MCF 10A (cell line): ENCODE results near the gene SANBR. TPM values are rescaled to one million over a fixed set of nuclear protein-coding genes. Genes with fewer than 3 reads are reported as not detected.

Experiments
- BruUV-seq: library from RNA; stranded (reverse); fragments of 400-500 nt; replicated peaks from 2 replicates; lab custom pipeline; 2021; lab: Mats Ljungman, UMichigan
- CTCF ChIA-PET: fragments of 300-600 bp; sonication (Branson Sonifier 250); formaldehyde crosslinking; extraction: SDS; loops from one replicate; lab custom pipeline; 2021; ENCODE audit warnings: antibody characterized with exemption, inconsistent platforms; lab: Yijun Ruan, JAX
- POLR2A ChIA-PET: fragments of 300-600, 350-650 bp; sonication (Branson Sonifier 250); formaldehyde crosslinking; extraction: SDS; loops from one replicate; lab custom pipeline; 2020; ENCODE audit warnings: antibody characterized with exemption, inconsistent platforms; lab: Yijun Ruan, JAX
- DNase-seq: peaks from one replicate; pipeline ENCODE4 v3.0.0-alpha.2; 2018; ENCODE audit not compliant: unreplicated experiment
- H3K27ac Mint-ChIP-seq: one replicate; pipeline ENCODE4 v1.8.0; 2022; ENCODE audit warnings: mild to moderate bottlenecking, low read depth, mixed read lengths; ENCODE audit not compliant: unreplicated experiment
- H3K27me3 Mint-ChIP-seq: one replicate; pipeline ENCODE4 v1.8.0; 2022; ENCODE audit warnings: mixed read lengths; ENCODE audit not compliant: insufficient read depth, unreplicated experiment
- H3K36me3 Mint-ChIP-seq: one replicate; pipeline ENCODE4 v1.8.0; 2022; ENCODE audit warnings: mild to moderate bottlenecking, moderate library complexity, mixed read lengths; ENCODE audit not compliant: insufficient read depth, unreplicated experiment
- H3K4me1 Mint-ChIP-seq: one replicate; pipeline ENCODE4 v1.8.0; 2022; ENCODE audit warnings: mixed read lengths; ENCODE audit not compliant: insufficient read depth, unreplicated experiment
- H3K4me3 Mint-ChIP-seq: one replicate; pipeline ENCODE4 v1.8.0; 2022; ENCODE audit warnings: mild to moderate bottlenecking, moderate library complexity, mixed read lengths; ENCODE audit not compliant: unreplicated experiment
- H3K9me3 Mint-ChIP-seq: one replicate; pipeline ENCODE4 v1.8.0; 2022; ENCODE audit warnings: mixed read lengths; ENCODE audit not compliant: unreplicated experiment
- intact Hi-C: fragments of 100-400 bp; cut with micrococcal nuclease; formaldehyde crosslinking; loops from 2 replicates; pipeline ENCODE4 v1.14.1; 2022
- total RNA-seq: library from RNA; stranded (reverse); gene quantifications from 2 replicates; pipeline ENCODE4 v1.2.3, GENCODE V29; 2022
- TF ChIP-seq, protein P1 (sequence below): fragments of 200-600 bp; IDR thresholded peaks from one replicate; pipeline ENCODE4 v1.8.0; 2022; ENCODE audit warnings: antibody characterized with exemption, mild to moderate bottlenecking; ENCODE audit not compliant: unreplicated experiment

Gene SANBR
- total RNA-seq, 1 experiment from 2014 or later, result 5.2 TPM

DNA sequence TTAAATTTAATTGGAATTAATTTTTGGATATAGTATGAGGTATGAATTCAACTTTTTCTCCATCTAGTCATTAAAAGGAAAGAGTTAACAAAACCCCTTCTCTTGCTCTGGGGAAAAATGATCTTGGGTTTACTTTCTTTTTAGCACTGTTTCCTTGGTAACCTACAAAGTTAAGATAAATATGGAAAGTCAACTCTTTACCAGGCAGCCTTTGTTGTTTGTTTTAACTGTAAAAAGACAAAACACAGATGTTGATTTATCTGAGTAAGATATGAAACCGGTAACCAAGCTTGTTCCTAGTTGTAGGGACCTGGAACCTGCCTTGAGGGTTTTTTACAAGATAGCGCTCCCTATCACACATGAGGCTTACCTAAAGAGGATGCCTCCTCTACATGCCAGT is 10.1 kb upstream of the SANBR start:
- Mint-ChIP-seq H3K27ac (no peak overlapping the region), H3K27me3 (no peaks in the 10 kb centered on the region), H3K4me1 (no peaks in the 10 kb centered on the region), H3K9me3 (no peaks in the 10 kb centered on the region), H3K4me3 (no peak overlapping the region), H3K36me3 (peaks cover 28% of the 10 kb centered on the region)
- CTCF ChIA-PET, result interaction anchor here (0.7 to 1.4 kb wide), 3 partner anchors 21 to 189 kb away, joined by 3 to 4 read pairs (median 3); no protein-coding TSS in a partner anchor
- intact Hi-C loops, result no loop called here
- POLR2A ChIA-PET, result interaction anchor here (0.6 to 2.4 kb wide), 2 partner anchors 11 to 86 kb away, joined by 3 to 6 read pairs; partner anchors contain the start of gene SANBR
- TF ChIP-seq, protein P1, sequence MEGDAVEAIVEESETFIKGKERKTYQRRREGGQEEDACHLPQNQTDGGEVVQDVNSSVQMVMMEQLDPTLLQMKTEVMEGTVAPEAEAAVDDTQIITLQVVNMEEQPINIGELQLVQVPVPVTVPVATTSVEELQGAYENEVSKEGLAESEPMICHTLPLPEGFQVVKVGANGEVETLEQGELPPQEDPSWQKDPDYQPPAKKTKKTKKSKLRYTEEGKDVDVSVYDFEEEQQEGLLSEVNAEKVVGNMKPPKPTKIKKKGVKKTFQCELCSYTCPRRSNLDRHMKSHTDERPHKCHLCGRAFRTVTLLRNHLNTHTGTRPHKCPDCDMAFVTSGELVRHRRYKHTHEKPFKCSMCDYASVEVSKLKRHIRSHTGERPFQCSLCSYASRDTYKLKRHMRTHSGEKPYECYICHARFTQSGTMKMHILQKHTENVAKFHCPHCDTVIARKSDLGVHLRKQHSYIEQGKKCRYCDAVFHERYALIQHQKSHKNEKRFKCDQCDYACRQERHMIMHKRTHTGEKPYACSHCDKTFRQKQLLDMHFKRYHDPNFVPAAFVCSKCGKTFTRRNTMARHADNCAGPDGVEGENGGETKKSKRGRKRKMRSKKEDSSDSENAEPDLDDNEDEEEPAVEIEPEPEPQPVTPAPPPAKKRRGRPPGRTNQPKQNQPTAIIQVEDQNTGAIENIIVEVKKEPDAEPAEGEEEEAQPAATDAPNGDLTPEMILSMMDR, result no peak
- BruUV-seq, result no TSS peak
- no peak for DNase-seq

- no peaks in the 10 kb centered on the region for H3K27me3 Mint-ChIP-seq
- CTCF ChIA-PET, result no interaction called here
- no peaks in the 10 kb centered on the region for H3K4me1 Mint-ChIP-seq
- POLR2A ChIA-PET, result no interaction called here
- TF ChIP-seq, protein P1, result no peak
- no peak overlapping the region for H3K27ac Mint-ChIP-seq
- no TSS peak for BruUV-seq
- H3K9me3 Mint-ChIP-seq, result no peaks in the 10 kb centered on the region
- H3K4me3 Mint-ChIP-seq, result no peak overlapping the region
- DNase-seq, result no peak
- intact Hi-C loops, result no loop called here
- peaks cover 21% of the 10 kb centered on the region for H3K36me3 Mint-ChIP-seq
These were observed 8.1 kb upstream of the SANBR start for GRCh38 chr2:61057562-61057961.

DNA sequence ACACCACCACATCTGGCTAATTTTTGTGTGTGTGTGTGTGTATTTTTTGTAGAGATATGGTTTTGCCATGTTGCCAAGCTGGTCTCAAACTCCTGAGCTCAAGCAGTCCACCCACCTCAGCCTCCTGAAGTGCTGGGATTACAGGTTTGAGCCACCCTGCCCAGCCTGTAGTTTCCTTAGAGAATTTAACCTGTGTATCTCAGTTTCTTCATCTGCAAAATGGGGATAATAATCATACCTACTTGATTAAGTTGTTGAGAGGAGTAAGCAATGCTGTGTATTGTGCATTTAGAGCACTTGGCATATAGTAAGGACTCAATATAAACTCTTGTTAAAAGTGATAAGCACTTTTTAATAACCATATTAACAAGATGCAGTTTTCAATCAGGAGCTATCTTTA is 6.3 kb upstream of the SANBR start:
- H3K9me3 Mint-ChIP-seq, result no peaks in the 10 kb centered on the region
- no peak overlapping the region for H3K4me3 Mint-ChIP-seq
- H3K36me3 Mint-ChIP-seq, result peaks cover 15% of the 10 kb centered on the region
- ChIA-PET POLR2A (interaction anchor here (0.5 kb wide), 1 partner anchor 28 kb away, joined by 3 read pairs; no protein-coding TSS in a partner anchor), CTCF (interaction anchor here (1.1 kb wide), 1 partner anchor 385 kb away, joined by 3 read pairs; no protein-coding TSS in a partner anchor)
- no peak for DNase-seq
- BruUV-seq, result no TSS peak
- intact Hi-C loops, result no loop called here
- TF ChIP-seq, protein P1, result no peak
- H3K27ac Mint-ChIP-seq, result no peak overlapping the region
- H3K4me1 Mint-ChIP-seq, result no peaks in the 10 kb centered on the region
- no peaks in the 10 kb centered on the region for H3K27me3 Mint-ChIP-seq

DNA sequence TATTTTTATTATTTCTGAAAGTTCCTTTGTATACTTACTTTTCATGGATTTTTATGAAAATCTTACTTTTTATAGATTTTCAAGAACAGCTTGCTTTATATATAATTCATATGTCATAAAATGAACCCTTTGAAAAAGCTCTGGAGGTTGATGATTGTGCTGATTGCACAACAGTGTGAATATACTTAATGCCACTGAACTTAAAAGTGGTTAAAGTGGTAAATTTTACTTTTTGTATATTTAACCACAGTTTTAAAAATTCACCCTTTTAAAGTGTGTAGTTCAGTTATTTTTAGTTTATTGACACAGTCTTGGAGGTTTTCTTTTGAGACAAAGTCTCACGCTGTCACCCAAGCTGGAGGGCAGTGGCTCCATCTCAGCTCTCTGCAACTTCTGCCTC is 8.4 kb downstream of the SANBR start:
- TF ChIP-seq, protein P1, result no peak
- no peak overlapping the region for H3K27ac Mint-ChIP-seq
- H3K36me3 Mint-ChIP-seq, result peaks cover 30% of the 10 kb centered on the region
- no TSS peak for BruUV-seq
- ChIA-PET POLR2A (interaction anchor here (1.2 kb wide), 1 partner anchor 33 kb away, joined by 3 read pairs; no protein-coding TSS in a partner anchor), CTCF (no interaction called here)
- no peaks in the 10 kb centered on the region for H3K9me3 Mint-ChIP-seq
- intact Hi-C loops, result no loop called here
- no peaks in the 10 kb centered on the region for H3K27me3 Mint-ChIP-seq
- no peak for DNase-seq
- no peaks in the 10 kb centered on the region for H3K4me1 Mint-ChIP-seq
- H3K4me3 Mint-ChIP-seq, result no peak overlapping the region
